HS-5 (cell line): Measurements from ENCODE around the gene CEP57.
"Not testable (repeated sequence)": the region's sequence is repeated elsewhere in the genome, so short reads cannot be mapped to it uniquely, and the experiment has no call there.

Experiments
- DNase-seq: peaks from one replicate; pipeline ENCODE4 v3.0.0-alpha.2; 2012; ENCODE audit warnings: low read depth

CEP57 gene

GRCh38 chr11:95863486-95864140 is 73.3 kb downstream of the CEP57 start:
- DNase-seq = peak; percentile 45

GRCh38 chr11:95867105-95867504 is 76.8 kb downstream of the CEP57 start:
- no peak for DNase-seq

- not testable (repeated sequence) for DNase-seq
Measured at GRCh38 chr11:95870877-95871276, 80.6 kb downstream of the CEP57 start.

- DNase-seq = peak; percentile 96
Measured at GRCh38 chr11:95877291-95877690, 87.0 kb downstream of the CEP57 start.
